GM18520 (cell line): ENCODE measurements around the gene ZBTB20.

Experiments
- ATAC-seq: cut with Tn5 transposase; IDR thresholded peaks from one replicate; pipeline ENCODE4 v1.9.1; 2021; ENCODE audit not compliant: unreplicated experiment

ZBTB20 gene

GRCh38 chr3:114498539-114499370 lies 648.3 kb downstream of the ZBTB20 start:
- ATAC-seq: no peak

GRCh38 chr3:114496874-114497273 lies 650.2 kb downstream of the ZBTB20 start:
- no peak for ATAC-seq

- ATAC-seq: no peak
Measured at GRCh38 chr3:114496466-114496865, 650.6 kb downstream of the ZBTB20 start.

- no peak for ATAC-seq
Measured at GRCh38 chr3:114496021-114496434, 651.1 kb downstream of the ZBTB20 start.

GRCh38 chr3:114494498-114494897 lies 652.6 kb downstream of the ZBTB20 start:
- ATAC-seq: no peak

- no peak for ATAC-seq
Measured at GRCh38 chr3:114490829-114491228, 656.3 kb downstream of the ZBTB20 start.

GRCh38 chr3:114487502-114487901 lies 659.6 kb downstream of the ZBTB20 start:
- ATAC-seq: no peak

- ATAC-seq: no peak
Measured at GRCh38 chr3:114484919-114485318, 662.2 kb downstream of the ZBTB20 start.

GRCh38 chr3:114481113-114481512 lies 666.0 kb downstream of the ZBTB20 start:
- no peak for ATAC-seq

GRCh38 chr3:114480442-114480841 lies 666.6 kb downstream of the ZBTB20 start:
- ATAC-seq: no peak

GRCh38 chr3:114478801-114479200 lies 668.3 kb downstream of the ZBTB20 start:
- ATAC-seq: no peak

- no peak for ATAC-seq
Measured at GRCh38 chr3:114476511-114476910, 670.6 kb downstream of the ZBTB20 start.

- ATAC-seq: no peak
Measured at GRCh38 chr3:114471478-114471877, 675.6 kb downstream of the ZBTB20 start.

GRCh38 chr3:114469070-114469469 lies 678.0 kb downstream of the ZBTB20 start:
- ATAC-seq: no peak

GRCh38 chr3:114466816-114467215 lies 680.3 kb downstream of the ZBTB20 start:
- ATAC-seq: no peak

GRCh38 chr3:114466251-114466650 lies 680.8 kb downstream of the ZBTB20 start:
- ATAC-seq: no peak

- peak; percentile 94 for ATAC-seq
Measured at GRCh38 chr3:114464548-114464947, 682.5 kb downstream of the ZBTB20 start.

- no peak for ATAC-seq
Measured at GRCh38 chr3:114462750-114463149, 684.3 kb downstream of the ZBTB20 start.

- ATAC-seq: peak; percentile 30
Measured at GRCh38 chr3:114460459-114460858, 686.6 kb downstream of the ZBTB20 start.

GRCh38 chr3:114456742-114457141 lies 690.3 kb downstream of the ZBTB20 start:
- ATAC-seq: peak; percentile 71

- ATAC-seq: no peak
Measured at GRCh38 chr3:114455432-114455831, 691.7 kb downstream of the ZBTB20 start.

- ATAC-seq: no peak
Measured at GRCh38 chr3:114454551-114455251, 692.4 kb downstream of the ZBTB20 start.
